RWPE2 (cell line): Measurements from ENCODE around the gene PTPN14.
A peak's percentile ranks its signal among the peaks of the same experiment; 100 is the strongest.

ENCODE experiments used
- ATAC-seq: fragments of 200-7000 bp; cut with Tn5 transposase; 3 replicates; pipeline ENCODE4 v1.9.1; 2021; ENCODE audit warnings: low read depth
- DNase-seq: peaks from one replicate; pipeline ENCODE4 v3.0.0-alpha.2; 2020; ENCODE audit warnings: low spot score
- H3K27ac ChIP-seq: fragments of 450-650 bp; 2 replicates; pipeline ENCODE4 v1.5.1; 2017; ENCODE audit warnings: mild to moderate bottlenecking; ENCODE audit not compliant: poor library complexity, severe bottlenecking
- H3K27me3 ChIP-seq: fragments of 250-450 bp; sonication (Bioruptor Pico); 2 replicates; pipeline ENCODE4 v1.5.1; 2021; ENCODE audit warnings: mild to moderate bottlenecking, moderate library complexity; ENCODE audit not compliant: insufficient read depth, poor library complexity, severe bottlenecking
- H3K36me3 ChIP-seq: fragments of 250-450 bp; sonication (Bioruptor Pico); 2 replicates; pipeline ENCODE4 v1.5.1; 2020; ENCODE audit warnings: low read depth, mild to moderate bottlenecking, moderate library complexity
- H3K4me1 ChIP-seq: fragments of 250-450 bp; sonication (Bioruptor Pico); 2 replicates; pipeline ENCODE4 v1.5.1; 2021; ENCODE audit warnings: mild to moderate bottlenecking, moderate library complexity; ENCODE audit not compliant: insufficient read depth, poor library complexity, severe bottlenecking
- H3K4me3 ChIP-seq: fragments of 250-450 bp; sonication (Bioruptor Pico); 2 replicates; pipeline ENCODE4 v1.5.1; 2021; ENCODE audit warnings: mild to moderate bottlenecking, moderate library complexity; ENCODE audit not compliant: severe bottlenecking
- H3K9me3 ChIP-seq: fragments of 250-450 bp; sonication (Bioruptor Pico); 2 replicates; pipeline ENCODE4 v1.5.1; 2021; ENCODE audit warnings: mild to moderate bottlenecking, moderate library complexity; ENCODE audit not compliant: severe bottlenecking
- CTCF ChIP-seq: fragments of 450-650 bp; IDR thresholded peaks from one replicate; pipeline ENCODE4 v1.5.1; 2017; ENCODE audit warnings: mild to moderate bottlenecking, moderate library complexity; ENCODE audit not compliant: poor library complexity, severe bottlenecking

Gene PTPN14

GRCh38 chr1:214463596-214463995 is 87.8 kb downstream of the PTPN14 start:
- no peak for TF ChIP-seq CTCF
- ATAC-seq (no peak), DNase-seq (no peak)
- Histone ChIP-seq H3K27ac (no peak overlapping the region), H3K4me3 (no peak overlapping the region), H3K36me3 (no peaks in the 10 kb centered on the region), H3K9me3 (no peaks in the 10 kb centered on the region), H3K27me3 (no peaks in the 10 kb centered on the region), H3K4me1 (peaks cover 15% of the 10 kb centered on the region)

GRCh38 chr1:214462882-214463281 is 88.5 kb downstream of the PTPN14 start:
- Histone ChIP-seq H3K36me3 (no peaks in the 10 kb centered on the region), H3K4me3 (no peak overlapping the region), H3K27ac (no peak overlapping the region), H3K27me3 (no peaks in the 10 kb centered on the region), H3K9me3 (no peaks in the 10 kb centered on the region), H3K4me1 (peaks cover 15% of the 10 kb centered on the region)
- no peak for DNase-seq
- no peak for TF ChIP-seq CTCF
- no peak for ATAC-seq

GRCh38 chr1:214461305-214461704 is 90.1 kb downstream of the PTPN14 start:
- ATAC-seq: no peak
- Histone ChIP-seq H3K9me3 (no peaks in the 10 kb centered on the region), H3K27ac (no peak overlapping the region), H3K4me1 (peaks cover 14% of the 10 kb centered on the region), H3K4me3 (no peak overlapping the region), H3K27me3 (no peaks in the 10 kb centered on the region), H3K36me3 (no peaks in the 10 kb centered on the region)
- DNase-seq: no peak
- TF ChIP-seq CTCF: no peak

- no peak for ATAC-seq
- H3K27me3 ChIP-seq: no peaks in the 10 kb centered on the region
- no peak for TF ChIP-seq CTCF
Observed at GRCh38 chr1:214460304-214460916, 91.0 kb downstream of the PTPN14 start.

GRCh38 chr1:214459895-214460294 is 91.5 kb downstream of the PTPN14 start:
- Histone ChIP-seq H3K9me3 (no peaks in the 10 kb centered on the region), H3K36me3 (no peaks in the 10 kb centered on the region), H3K27ac (peak overlapping the region; percentile 96), H3K27me3 (no peaks in the 10 kb centered on the region), H3K4me3 (no peak overlapping the region), H3K4me1 (peaks cover 28% of the 10 kb centered on the region)
- TF ChIP-seq CTCF: no peak
- no peak for DNase-seq
- no peak for ATAC-seq

More at GRCh38 chr1:214460304-214460916, 91.0 kb downstream of the PTPN14 start:
- no peaks in the 10 kb centered on the region for H3K36me3 ChIP-seq
- H3K4me3 ChIP-seq: no peak overlapping the region
- peaks cover 23% of the 10 kb centered on the region for H3K4me1 ChIP-seq
- H3K9me3 ChIP-seq: no peaks in the 10 kb centered on the region
- no peak for DNase-seq
- H3K27ac ChIP-seq: no peak overlapping the region
